NCI-H128 (cell line): ENCODE data around the gene PDIA5.

ENCODE experiments used
- DNase-seq: peaks from one replicate; lab custom pipeline; 2025; ENCODE audit not compliant: unreplicated experiment; lab: John Stamatoyannopoulos, UW

Gene PDIA5

GRCh38 chr3:123039178-123039577, 27.6 kb upstream of the PDIA5 start:
- DNase-seq, result no peak

- no peak for DNase-seq
Observed at GRCh38 chr3:123042413-123042812, 24.4 kb upstream of the PDIA5 start.

GRCh38 chr3:123044981-123045763, 21.7 kb upstream of the PDIA5 start:
- DNase-seq, result no peak

GRCh38 chr3:123046262-123047061, 20.4 kb upstream of the PDIA5 start:
- no peak for DNase-seq

- no peak for DNase-seq
Observed at GRCh38 chr3:123047062-123047319, 19.8 kb upstream of the PDIA5 start.

- no peak for DNase-seq
Observed at GRCh38 chr3:123048480-123049237, 18.2 kb upstream of the PDIA5 start.

- no peak for DNase-seq
Observed at GRCh38 chr3:123050666-123051065, 16.2 kb upstream of the PDIA5 start.

- no peak for DNase-seq
Observed at GRCh38 chr3:123053107-123053506, 13.7 kb upstream of the PDIA5 start.

- no peak for DNase-seq
Observed at GRCh38 chr3:123054109-123054778, 12.6 kb upstream of the PDIA5 start.

- no peak for DNase-seq
Observed at GRCh38 chr3:123054931-123055330, 11.9 kb upstream of the PDIA5 start.

GRCh38 chr3:123055352-123055751, 11.5 kb upstream of the PDIA5 start:
- no peak for DNase-seq

- DNase-seq, result no peak
Observed at GRCh38 chr3:123058505-123058904, 8.3 kb upstream of the PDIA5 start.

GRCh38 chr3:123060054-123060453, 6.8 kb upstream of the PDIA5 start:
- DNase-seq, result no peak

- no peak for DNase-seq
Observed at GRCh38 chr3:123061856-123062255, 5.0 kb upstream of the PDIA5 start.

- no peak for DNase-seq
Observed at GRCh38 chr3:123063034-123063433, 3.8 kb upstream of the PDIA5 start.

GRCh38 chr3:123064506-123064905, 2.3 kb upstream of the PDIA5 start:
- DNase-seq, result no peak

GRCh38 chr3:123064914-123065313, 1.9 kb upstream of the PDIA5 start:
- DNase-seq, result no peak

- no peak for DNase-seq
Observed at GRCh38 chr3:123066599-123066895, 278 bp upstream of the PDIA5 start.

- DNase-seq, result no peak
Observed at GRCh38 chr3:123067689-123068600, 1.1 kb downstream of the PDIA5 start.

GRCh38 chr3:123068601-123069381, 2.0 kb downstream of the PDIA5 start:
- DNase-seq, result no peak
